ENCODE data around the gene PTPRR. TPM values are rescaled to one million over a fixed set of nuclear protein-coding genes. Genes with fewer than 3 reads are reported as not detected.

PTPRR gene
- total and polyA plus RNA-seq, 10 of the 15 experiments (the other 5 are each of a cell fraction or from before 2014, with no cell fraction given) = 0.14 to 3.1 (median 0.42) TPM

- no peak overlapping the region for H2AFZ ChIP-seq (ENCODE audit: control insufficient read depth, low read depth, low read length)
- SMC1A ChIA-PET (ENCODE audit: uncharacterized antibody, unreplicated experiment) = no interaction called here
- no peaks in the 10 kb centered on the region for H3K4me1 ChIP-seq (ENCODE audit: control insufficient read depth, insufficient read depth, low read length)
- DNase-seq (ENCODE audit: low read depth, low spot score) (no peak), ATAC-seq (no peak), FAIRE-seq (no peak)
- no peak overlapping the region for H3K4me2 ChIP-seq (ENCODE audit: control insufficient read depth, insufficient read depth)
- no TSS peak for BruUV-seq (replicated peaks)
- no peaks in the 10 kb centered on the region for H3K79me2 ChIP-seq (ENCODE audit: control insufficient read depth, insufficient read depth, low read length)
- H4K20me1 ChIP-seq (ENCODE audit: control insufficient read depth, insufficient read depth) = no peaks in the 10 kb centered on the region
- POLR2A ChIA-PET = no interaction called here
- no peaks in the 10 kb centered on the region for H3K36me3 ChIP-seq (ENCODE audit: control insufficient read depth in 2 of 2, insufficient read depth in 2 of 2, low read length in 1 of 2)
- H3K27me3 ChIP-seq (replicated peaks in 1 of 2; ENCODE audit: control insufficient read depth in 2 of 2, insufficient read depth in 2 of 2, low read length in 1 of 2) = no peaks in the 10 kb centered on the region
- TF ChIP-seq EGR1 (IDR thresholded peaks at IDR 0.05; ENCODE audit: borderline replicate concordance in 1 of 2, low read depth in 2 of 2, low read length in 2 of 2) = no peak
- TF ChIP-seq ZBTB33 (IDR thresholded peaks at IDR 0.05) = no peak
- TF ChIP-seq SREBF2 (IDR thresholded peaks at IDR 0.05; ENCODE audit: low read length) = no peak
- TF ChIP-seq BCL3 (IDR thresholded peaks at IDR 0.05; ENCODE audit: borderline replicate concordance, insufficient read depth, low read depth, low read length, poor library complexity, severe bottlenecking) = no peak
- TF ChIP-seq TARDBP (IDR thresholded peaks at IDR 0.05; ENCODE audit: borderline replicate concordance) = no peak
- no peak for TF ChIP-seq ZNF24 (IDR thresholded peaks at IDR 0.05)
- no peak for TF ChIP-seq ZSCAN29 (IDR thresholded peaks at IDR 0.05)
- no peak for TF ChIP-seq CEBPB (IDR thresholded peaks at IDR 0.05; ENCODE audit: borderline replicate concordance in 1 of 2, low read depth in 2 of 2, low read length in 2 of 2)
- no peak for TF ChIP-seq FOXM1 (IDR thresholded peaks at IDR 0.05; ENCODE audit: low read depth, low read length)
- no peak for TF ChIP-seq ZBTB40 (IDR thresholded peaks at IDR 0.05; ENCODE audit: borderline replicate concordance)
- no peak for TF ChIP-seq SUPT20H (IDR thresholded peaks at IDR 0.05; ENCODE audit: borderline replicate concordance, control insufficient read depth, low read depth, low read length)
- no peak for TF ChIP-seq MXI1 (IDR thresholded peaks at IDR 0.05; ENCODE audit: low read depth, low read length)
- TF ChIP-seq MEF2B (IDR thresholded peaks at IDR 0.05; ENCODE audit: partially characterized antibody, poor library complexity, severe bottlenecking) = no peak
- no peak for TF ChIP-seq NFYB (IDR thresholded peaks at IDR 0.05; ENCODE audit: insufficient read depth, low read depth, low read length)
- no peak for TF ChIP-seq SUZ12 (IDR thresholded peaks at IDR 0.05; ENCODE audit: unreplicated experiment)
- no peak for TF ChIP-seq CHD2 (IDR thresholded peaks at IDR 0.05; ENCODE audit: borderline replicate concordance, low read depth, low read length)
- TF ChIP-seq TBL1XR1 (IDR thresholded peaks at IDR 0.05; ENCODE audit: low read depth, low read length) = no peak
- no peak for TF ChIP-seq PML (IDR thresholded peaks at IDR 0.05; ENCODE audit: low read length)
- TF ChIP-seq SMAD5 (IDR thresholded peaks at IDR 0.05; ENCODE audit: low read depth) = no peak
- WGBS (ENCODE audit: insufficient coverage, insufficient replicate concordance, low lambda C conversion rate, missing lambda C conversion rate) = 47% methylated on average over 1 of the region's 1 CpG
- RAD21 ChIA-PET (ENCODE audit: unreplicated experiment) = interaction anchor here (0.6 kb wide), 1 partner anchor 198 kb away, joined by 3 read pairs; no protein-coding TSS in a partner anchor
- intact Hi-C loops (cut with micrococcal nuclease; ENCODE audit: unreplicated experiment) (no loop called here), in situ Hi-C loops (cut with MboI) (no loop called here)
- CTCF ChIA-PET = no interaction called here
- no peak overlapping the region for H3K4me3 ChIP-seq
- no peak overlapping the region for H3K9ac ChIP-seq (ENCODE audit: control insufficient read depth, insufficient read depth, low read length)
- H3K9me3 ChIP-seq (replicated peaks; ENCODE audit: control insufficient read depth, insufficient read depth, low read length) = no peaks in the 10 kb centered on the region
- H3K27ac ChIP-seq (ENCODE audit: control insufficient read depth, insufficient read depth) = no peak overlapping the region
These were observed 24.6 kb downstream of the PTPRR start for GRCh38 chr12:70895956-70896355.
